HUDEP-2 (cell line): ENCODE measurements around the gene GPR153.
"Not testable (repeated sequence)": the region's sequence is repeated elsewhere in the genome, so short reads cannot be mapped to it uniquely, and the experiment has no call there.

Source experiments
- DNase-seq, 76 experiments: peaks; one replicate each; lab custom pipeline; 2025; ENCODE audit not compliant: unreplicated experiment in 76 of 76; lab: John Stamatoyannopoulos, UW

Gene GPR153

GRCh38 chr1:6237093-6237492, 23.8 kb downstream of the GPR153 start:
- no peak for DNase-seq

DNA sequence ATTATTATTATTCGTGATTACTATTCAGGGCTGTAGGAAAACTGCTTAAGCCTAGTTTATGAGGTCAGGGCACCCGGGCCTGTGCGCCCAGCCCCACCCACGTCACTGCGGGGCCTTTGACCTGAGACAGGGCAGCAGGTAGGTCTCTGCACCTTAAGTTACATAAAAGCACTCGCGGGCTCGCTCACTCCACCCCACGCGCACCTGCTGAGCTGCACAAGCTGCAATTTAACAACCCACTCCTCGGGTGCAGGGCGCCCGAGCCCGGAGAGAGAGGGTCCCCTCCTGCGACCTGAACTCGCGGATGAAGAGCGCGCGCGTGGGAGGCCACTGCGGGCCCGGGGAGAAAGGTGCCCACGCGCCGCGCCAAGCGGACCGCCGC, 25.6 kb downstream of the GPR153 start:
- peak in 5 of 76 experiments; percentile 11 to 40 (median 27) for DNase-seq

GRCh38 chr1:6234502-6235295, 26.2 kb downstream of the GPR153 start:
- peak in 1 of 76 experiments; percentile 9 for DNase-seq

DNA sequence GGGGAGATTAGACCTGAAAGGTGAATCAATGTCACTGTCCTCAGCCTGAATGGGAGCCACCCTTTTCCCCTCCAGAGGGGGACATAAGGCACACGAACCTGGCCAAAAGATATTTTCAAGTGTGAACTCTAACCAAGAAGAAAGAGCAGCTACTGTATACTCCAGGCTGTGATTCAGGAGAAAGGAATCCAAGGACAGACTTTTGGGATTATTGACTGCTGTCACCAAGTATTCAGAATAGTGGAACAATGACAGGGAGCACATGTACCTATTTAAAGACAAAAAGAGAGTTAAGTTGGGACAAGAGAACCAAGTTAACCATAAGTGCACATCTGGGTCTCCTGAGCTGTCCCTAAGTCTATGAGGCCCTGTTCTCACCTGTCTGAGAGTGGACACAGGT, 27.5 kb downstream of the GPR153 start:
- no peak for DNase-seq

GRCh38 chr1:6225651-6226050, 35.2 kb downstream of the GPR153 start:
- DNase-seq = no peak

GRCh38 chr1:6224718-6225117, 36.2 kb downstream of the GPR153 start:
- no peak for DNase-seq

GRCh38 chr1:6223617-6224016, 37.3 kb downstream of the GPR153 start:
- DNase-seq = no peak

GRCh38 chr1:6222636-6223035, 38.3 kb downstream of the GPR153 start:
- DNase-seq = no peak

- DNase-seq = no peak
Measured at GRCh38 chr1:6221210-6221784, 39.6 kb downstream of the GPR153 start.

- no peak for DNase-seq
Measured at GRCh38 chr1:6220236-6220635, 40.7 kb downstream of the GPR153 start.

DNA sequence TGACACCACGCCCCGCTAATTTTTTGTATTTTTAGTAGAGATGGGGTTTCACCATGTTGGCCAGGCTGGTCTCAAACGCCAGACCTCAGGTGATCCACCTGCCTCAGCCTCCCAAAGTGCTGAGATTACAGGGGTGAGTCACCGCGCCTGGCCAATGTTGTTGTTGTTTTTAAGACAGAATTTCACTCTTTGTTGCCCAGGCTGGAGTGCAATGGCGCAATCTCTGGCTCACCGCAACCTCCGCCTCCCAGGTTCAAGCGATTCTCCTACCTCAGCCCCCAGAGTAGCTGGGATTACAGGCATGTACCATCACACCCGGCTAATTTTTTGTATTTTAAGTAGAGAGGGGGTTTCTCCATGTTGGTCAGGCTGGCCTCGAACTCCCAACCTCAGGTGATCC, 41.3 kb downstream of the GPR153 start:
- not testable (repeated sequence) for DNase-seq

DNA sequence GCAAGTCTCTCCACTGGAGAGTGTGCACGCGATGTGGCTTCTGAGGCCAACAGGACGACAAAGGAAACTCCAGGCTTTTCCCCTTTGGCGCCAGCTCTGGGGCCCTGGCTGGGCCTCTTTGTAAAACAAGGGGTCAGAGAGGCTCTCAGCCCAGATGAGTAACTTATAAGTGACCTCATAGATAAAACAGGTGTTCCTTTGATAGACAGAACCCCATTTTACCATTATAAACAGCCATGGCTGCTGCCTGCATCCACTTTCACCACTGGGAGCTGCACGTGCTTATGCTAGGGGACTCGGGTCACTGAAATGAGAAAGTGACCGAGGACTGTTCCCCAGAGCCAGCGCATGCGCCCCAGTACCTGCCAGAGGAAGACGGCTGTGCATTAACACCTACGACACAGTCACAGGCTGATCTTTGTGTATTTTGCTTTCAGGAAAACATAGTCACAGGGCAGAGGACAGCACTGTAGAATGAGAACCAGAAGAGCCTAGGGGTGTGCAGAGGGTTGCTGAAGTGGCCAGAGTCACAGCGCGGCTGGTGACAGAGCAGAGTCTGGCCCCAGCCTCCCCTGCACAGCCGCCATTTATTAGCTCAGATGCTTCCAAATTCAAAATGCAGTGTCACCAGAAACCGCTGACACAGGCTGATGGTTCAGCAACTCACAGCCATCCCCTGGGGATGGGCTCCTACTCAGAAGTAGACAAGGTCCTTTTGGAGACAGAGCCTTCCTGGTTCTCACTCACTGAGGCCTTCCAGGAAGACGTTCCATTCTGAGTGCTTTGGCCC, 42.3 kb downstream of the GPR153 start:
- no peak for DNase-seq

GRCh38 chr1:6212193-6212959, 48.5 kb downstream of the GPR153 start:
- DNase-seq = no peak

DNA sequence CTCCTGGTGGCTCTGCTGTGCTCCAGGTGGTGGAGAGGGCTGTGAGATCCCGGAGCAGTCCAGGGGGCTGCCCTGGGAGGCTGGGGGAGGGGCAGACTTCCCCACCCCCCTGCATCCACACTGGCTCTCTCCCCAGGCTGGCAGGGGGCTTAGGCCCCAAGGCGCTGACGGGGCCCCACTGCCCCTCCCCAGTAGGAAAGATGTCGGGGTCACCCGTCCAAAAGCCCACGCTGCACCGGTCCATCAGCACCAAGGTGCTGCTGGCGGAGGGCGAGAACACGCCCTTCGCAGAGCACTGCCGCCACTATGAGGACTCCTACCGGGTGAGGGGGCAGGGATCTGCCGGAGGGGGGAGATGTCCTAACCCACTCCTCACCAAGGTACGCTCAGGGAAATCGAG, 49.2 kb downstream of the GPR153 start:
- DNase-seq = no peak

DNA sequence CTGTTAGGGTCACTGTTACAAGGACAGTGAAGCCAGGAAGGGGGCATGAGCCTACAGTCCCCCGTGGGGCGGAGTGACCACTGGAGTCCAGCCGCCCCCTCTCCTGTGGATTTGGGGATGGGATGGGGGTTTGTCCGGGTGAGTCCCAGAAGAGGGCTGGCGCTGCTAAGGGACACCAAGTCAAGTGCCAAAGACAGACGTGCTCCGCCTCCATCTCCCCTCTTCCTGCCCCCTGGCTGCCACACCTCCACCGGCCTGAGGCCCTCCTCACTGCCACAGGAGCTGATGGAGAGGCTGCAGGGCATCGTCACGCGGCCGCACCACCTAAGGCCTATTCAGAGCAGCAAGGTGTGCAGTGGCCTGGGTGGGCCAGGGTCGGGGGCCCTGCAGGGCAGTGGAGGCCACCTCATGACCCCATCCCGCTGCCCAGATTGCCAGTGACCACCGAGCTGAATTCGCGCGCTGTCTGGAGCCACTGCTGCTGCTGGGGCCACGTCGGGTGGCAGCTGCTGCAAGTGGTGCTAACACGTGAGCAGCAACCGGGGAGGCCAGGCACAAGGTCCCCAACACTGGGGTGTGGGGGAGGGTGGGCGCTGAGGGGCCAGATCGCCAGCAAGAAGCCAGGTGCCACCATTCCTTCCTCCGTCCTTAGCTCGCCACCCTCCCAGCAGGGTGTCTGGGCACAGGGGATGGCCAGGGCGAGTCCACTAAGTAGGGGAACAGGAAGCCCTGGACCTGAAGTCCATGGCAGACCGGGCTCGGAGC, 50.1 kb downstream of the GPR153 start:
- DNase-seq = no peak

DNA sequence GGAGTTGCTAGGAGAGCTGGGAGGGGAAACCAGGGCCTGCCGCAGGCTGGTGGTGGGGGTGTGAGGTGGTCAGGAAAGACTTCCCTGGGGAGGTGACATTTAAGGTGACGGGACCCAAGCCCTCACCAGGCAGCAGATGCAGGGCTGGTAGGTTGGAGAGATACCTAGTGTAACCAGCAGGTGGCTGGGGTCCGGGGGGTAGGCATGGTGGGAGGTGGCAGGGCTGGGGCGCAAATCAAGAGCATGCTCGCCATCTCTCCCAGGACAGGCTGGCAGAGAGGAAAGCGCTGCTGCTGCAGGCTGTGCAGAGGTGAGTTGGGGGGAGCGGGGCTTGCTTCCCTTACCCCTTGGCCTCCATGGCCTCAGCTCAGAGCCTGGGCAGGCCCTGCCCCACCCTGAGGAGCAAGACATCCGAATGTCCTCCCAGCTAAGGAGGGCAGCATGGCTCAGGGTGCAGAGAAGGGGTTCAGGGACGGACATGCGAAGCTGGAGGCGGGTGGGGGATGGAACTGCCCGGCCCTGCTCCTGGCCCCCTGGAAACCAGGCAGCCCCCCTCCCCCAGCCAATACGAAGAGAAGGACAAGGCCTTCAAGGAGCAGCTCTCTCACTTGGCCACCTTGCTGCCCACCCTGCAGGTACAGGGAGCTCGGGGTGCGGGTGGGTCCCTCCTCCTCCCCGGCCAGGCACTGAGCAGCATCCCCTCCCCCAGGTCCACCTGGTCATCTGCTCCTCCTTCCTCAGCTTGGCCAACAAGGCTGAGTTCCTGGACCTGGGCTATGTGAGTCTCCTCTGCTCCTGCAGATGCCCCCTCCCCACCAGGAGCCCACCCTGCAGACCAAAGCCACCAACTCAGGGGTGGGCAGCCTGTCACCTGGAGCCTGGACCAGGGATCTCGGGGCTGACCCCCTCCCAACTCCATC, 51.0 kb downstream of the GPR153 start:
- peak in 36 of 76 experiments; percentile 3 to 66 (median 34) for DNase-seq

GRCh38 chr1:6208723-6209660, 51.9 kb downstream of the GPR153 start:
- peak in 60 of 76 experiments; percentile 7 to 76 (median 43) for DNase-seq

DNA sequence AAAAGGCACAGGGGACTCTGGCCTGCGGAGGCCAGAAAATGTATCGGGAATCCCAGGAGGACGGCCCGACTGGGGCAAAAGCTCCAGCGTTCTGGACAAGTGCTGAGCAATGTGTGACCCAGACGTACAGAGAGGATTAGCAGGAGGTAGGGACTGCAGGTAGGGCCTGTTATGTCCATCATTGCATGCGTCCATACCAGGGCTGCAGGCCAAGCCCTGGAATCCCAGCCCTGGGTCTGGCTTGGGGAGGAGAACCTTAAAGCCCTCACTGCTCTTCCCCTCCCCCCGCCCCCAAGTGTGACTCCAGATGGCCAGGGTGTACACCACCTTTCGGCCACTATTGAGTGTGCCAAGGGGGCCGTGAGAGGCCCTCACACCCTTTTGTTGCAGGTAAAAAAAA, 53.0 kb downstream of the GPR153 start:
- DNase-seq = peak in 1 of 76 experiments; percentile 13
